Skeletal muscle tissue (tissue), 4 donors: ENCODE data around the gene KCTD5. TPM values are rescaled to one million over a fixed set of nuclear protein-coding genes. Genes with fewer than 3 reads are reported as not detected.
"Not testable (repeated sequence)": the region's sequence is repeated elsewhere in the genome, so short reads cannot be mapped to it uniquely, and the experiment has no call there.

Experiments
- H3K27ac ChIP-seq: one replicate; pipeline ENCODE4 v1.7.0; 2013; ENCODE audit warnings: mild to moderate bottlenecking, low read depth, low read length, inconsistent platforms
- H3K27me3 ChIP-seq, 3 donors: one replicate each; pipeline ENCODE4 v1.7.0; 2013; ENCODE audit warnings: low read length in 3 of 3; ENCODE audit not compliant: control insufficient read depth in 3 of 3, insufficient read depth in 3 of 3
- H3K36me3 ChIP-seq, 3 donors: one replicate each; pipeline ENCODE4 v1.7.0; 2013; ENCODE audit warnings: low read length in 3 of 3; ENCODE audit not compliant: control insufficient read depth in 3 of 3, insufficient read depth in 3 of 3
- H3K4me1 ChIP-seq, 3 donors: one replicate each; pipeline ENCODE4 v1.7.0; 2013; ENCODE audit warnings: low read length in 3 of 3, mild to moderate bottlenecking in 3 of 3; ENCODE audit not compliant: control insufficient read depth in 3 of 3, insufficient read depth in 3 of 3
- H3K4me3 ChIP-seq, 3 donors: one replicate each; pipeline ENCODE4 v1.7.0; 2013; ENCODE audit warnings: low read length in 3 of 3
- H3K9ac ChIP-seq, 3 donors: one replicate each; pipeline ENCODE4 v1.7.0; 2013; ENCODE audit warnings: low read length in 3 of 3, mild to moderate bottlenecking in 3 of 3, moderate library complexity in 2 of 3, low read depth in 1 of 3
- H3K9me3 ChIP-seq, 3 donors: one replicate each; pipeline ENCODE4 v1.7.0; 2013; ENCODE audit warnings: low read length in 3 of 3; ENCODE audit not compliant: control insufficient read depth in 3 of 3
- total RNA-seq: library from RNA; depleted of rRNA; stranded (reverse); fragments of >200 nt; gene quantifications from one replicate; pipeline ENCODE4 v1.2.3, GENCODE V29; 2014
- donor health status: Osteomylitis.

The KCTD5 gene
- total RNA-seq, 1 donor from 2014 or later: 13.6 TPM

DNA sequence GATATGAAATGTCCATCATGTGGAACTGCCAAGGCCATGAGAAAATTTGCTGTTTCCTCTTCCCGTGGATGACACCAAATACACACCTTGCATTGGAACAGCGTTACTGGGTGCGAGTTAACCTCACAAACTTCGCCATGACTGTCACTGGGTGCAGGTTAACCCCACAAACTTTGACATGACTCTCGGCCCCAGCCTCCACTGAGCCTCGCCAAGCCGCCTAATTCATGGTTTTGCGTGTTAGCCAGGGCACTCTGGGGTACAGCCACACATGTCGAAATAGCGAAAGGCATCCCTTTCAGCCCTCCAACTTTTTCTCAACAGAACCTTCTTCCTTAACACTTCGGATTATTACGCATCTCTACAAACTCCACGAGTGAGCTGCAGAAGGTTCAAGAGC lies 10.6 kb upstream of the KCTD5 start:
- Histone ChIP-seq H3K4me1 (peaks cover 12 to 18% (median 15%) of the 10 kb centered on the region in 3 donors), H3K9me3 (no peaks in the 10 kb centered on the region), H3K9ac (peak overlapping the region in 2 of 3 donors; percentile 43 to 79), H3K27ac (no peak overlapping the region), H3K4me3 (peak overlapping the region in 1 of 3 donors; percentile 7), H3K36me3 (peaks cover 0 to 10% (median 2%) of the 10 kb centered on the region in 3 donors), H3K27me3 (no peaks in the 10 kb centered on the region)

DNA sequence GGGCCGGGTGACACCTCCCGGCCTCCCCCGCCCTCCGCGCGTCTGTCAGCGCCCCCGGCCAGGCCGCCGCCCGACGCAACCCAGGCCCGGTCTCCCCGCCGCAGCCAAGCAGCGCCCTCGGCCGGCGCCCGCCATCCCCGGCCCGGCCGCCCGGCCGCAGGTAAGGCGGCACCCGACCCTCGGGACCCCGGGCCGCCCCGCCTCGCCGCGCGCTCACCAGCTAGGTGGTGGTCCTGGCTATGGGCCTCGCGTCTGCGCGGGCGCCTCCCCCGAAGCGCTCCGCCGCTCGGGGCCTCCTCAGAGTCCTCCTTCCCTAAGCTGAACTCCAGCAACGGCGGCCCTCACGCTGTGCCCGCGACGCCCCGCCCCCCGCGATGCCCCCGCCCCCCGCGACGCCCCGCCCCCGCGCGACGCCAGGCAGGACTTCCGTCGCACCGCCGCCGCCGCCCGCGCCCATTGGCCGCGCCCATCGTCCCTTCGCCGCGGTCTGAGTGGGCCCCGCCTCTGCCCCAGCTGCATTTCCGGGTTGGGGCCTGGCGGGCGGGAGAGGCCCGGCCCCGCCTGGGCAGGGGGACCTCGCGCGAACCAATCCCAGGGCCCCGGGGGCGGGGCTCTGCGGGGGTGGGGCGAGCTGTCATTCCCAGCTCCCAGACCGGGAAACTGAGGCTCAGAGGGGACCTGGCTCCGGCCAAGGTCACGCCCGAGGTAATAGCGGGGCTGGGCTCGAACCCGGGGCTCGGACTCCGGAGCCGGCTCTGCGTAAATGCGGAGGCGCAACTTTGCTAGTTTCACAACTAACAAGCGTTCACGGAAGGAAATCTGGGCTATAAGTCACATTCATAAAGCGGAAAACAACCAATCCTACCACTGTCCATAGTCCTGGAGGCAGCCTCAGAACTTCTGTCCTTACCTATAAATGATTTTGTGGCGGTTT lies 9.0 kb upstream of the KCTD5 start:
- H3K9ac ChIP-seq: peak overlapping the region; percentile 73 to 89 (median 75)

DNA sequence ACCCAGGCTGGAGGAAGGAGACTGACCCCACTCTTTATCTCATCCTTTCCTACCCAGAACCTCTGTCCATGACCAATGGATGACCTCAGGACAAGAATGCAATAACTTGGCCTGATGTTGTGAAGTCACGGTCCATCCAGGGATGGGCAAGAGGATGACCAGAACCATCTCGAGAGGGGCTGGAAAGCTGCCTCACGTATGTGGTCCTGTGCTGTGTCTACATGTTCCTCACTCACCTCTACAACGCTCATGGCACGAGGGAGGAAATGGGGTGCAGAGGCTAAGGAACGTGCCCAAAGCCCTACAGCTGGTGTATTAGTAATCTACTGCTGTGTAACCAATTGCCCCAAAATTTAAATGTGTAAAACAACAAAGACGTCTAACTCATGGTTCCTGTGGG lies 7.3 kb upstream of the KCTD5 start:
- Histone ChIP-seq H3K36me3 (peaks cover 0 to 2% (median 0%) of the 10 kb centered on the region in 3 donors), H3K9ac (no peak overlapping the region), H3K27me3 (no peaks in the 10 kb centered on the region), H3K4me1 (peaks cover 15 to 22% (median 19%) of the 10 kb centered on the region in 3 donors), H3K27ac (no peak overlapping the region), H3K9me3 (no peaks in the 10 kb centered on the region), H3K4me3 (no peak overlapping the region)

More for the DNA sequence above, 9.0 kb upstream of the KCTD5 start:
- H3K27ac ChIP-seq: peak overlapping the region; percentile 46
- H3K4me3 ChIP-seq: peak overlapping the region; percentile 76 to 88 (median 86)
- no peaks in the 10 kb centered on the region for H3K27me3 ChIP-seq
- H3K36me3 ChIP-seq: peaks cover 0 to 2% (median 2%) of the 10 kb centered on the region in 3 donors
- peaks cover 12 to 22% (median 21%) of the 10 kb centered on the region in 3 donors for H3K4me1 ChIP-seq
- no peaks in the 10 kb centered on the region for H3K9me3 ChIP-seq

DNA sequence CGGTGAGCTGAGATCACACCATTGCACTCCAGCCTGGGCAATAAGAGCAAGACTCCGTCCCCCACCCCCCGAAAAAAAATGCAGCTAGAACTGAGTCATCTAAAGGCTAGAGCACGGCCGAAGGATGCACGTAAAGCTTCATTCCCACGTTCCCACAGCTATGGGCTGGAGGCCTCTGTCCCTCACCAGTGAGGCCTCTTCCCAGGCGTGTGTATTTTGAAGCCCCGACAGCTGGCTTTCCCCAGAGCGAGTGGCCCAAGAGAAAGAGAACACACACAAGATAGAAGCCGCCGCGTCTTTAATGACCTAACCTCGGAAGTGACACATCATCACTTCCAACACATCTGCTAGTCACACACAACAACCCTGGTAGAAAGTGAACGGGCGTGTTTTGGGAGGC lies 6.6 kb upstream of the KCTD5 start:
- Histone ChIP-seq H3K36me3 (peaks cover 0 to 2% (median 0%) of the 10 kb centered on the region in 3 donors), H3K4me3 (no peak overlapping the region), H3K9me3 (no peaks in the 10 kb centered on the region), H3K4me1 (peaks cover 18 to 22% (median 19%) of the 10 kb centered on the region in 3 donors), H3K27me3 (no peaks in the 10 kb centered on the region), H3K27ac (no peak overlapping the region), H3K9ac (no peak overlapping the region)

DNA sequence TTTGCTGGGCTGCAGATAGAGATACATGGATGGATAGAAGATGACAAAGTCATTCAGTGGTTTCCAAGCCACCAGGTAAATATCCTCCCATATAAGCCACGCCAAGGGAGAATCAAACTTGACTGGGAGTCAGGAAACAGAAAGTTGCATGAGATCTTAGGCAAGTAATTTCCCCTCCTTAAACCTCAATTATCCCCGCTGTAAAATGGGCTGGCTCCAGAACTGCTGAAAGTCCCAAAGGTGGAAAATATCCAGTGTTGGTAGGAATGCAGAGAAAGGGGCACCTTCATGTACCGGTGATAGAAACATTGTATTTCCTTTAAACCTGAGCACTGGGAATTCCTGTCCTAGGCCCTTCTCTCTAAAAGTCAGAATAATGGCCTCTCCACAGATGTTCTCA lies 5.4 kb upstream of the KCTD5 start:
- H3K9ac ChIP-seq, H3K27me3 ChIP-seq, H3K4me3 ChIP-seq, H3K9me3 ChIP-seq, H3K36me3 ChIP-seq: not testable (repeated sequence)
- peaks cover 15 to 22% (median 18%) of the 10 kb centered on the region in 3 donors for H3K4me1 ChIP-seq
- peak overlapping the region; percentile 30 for H3K27ac ChIP-seq

DNA sequence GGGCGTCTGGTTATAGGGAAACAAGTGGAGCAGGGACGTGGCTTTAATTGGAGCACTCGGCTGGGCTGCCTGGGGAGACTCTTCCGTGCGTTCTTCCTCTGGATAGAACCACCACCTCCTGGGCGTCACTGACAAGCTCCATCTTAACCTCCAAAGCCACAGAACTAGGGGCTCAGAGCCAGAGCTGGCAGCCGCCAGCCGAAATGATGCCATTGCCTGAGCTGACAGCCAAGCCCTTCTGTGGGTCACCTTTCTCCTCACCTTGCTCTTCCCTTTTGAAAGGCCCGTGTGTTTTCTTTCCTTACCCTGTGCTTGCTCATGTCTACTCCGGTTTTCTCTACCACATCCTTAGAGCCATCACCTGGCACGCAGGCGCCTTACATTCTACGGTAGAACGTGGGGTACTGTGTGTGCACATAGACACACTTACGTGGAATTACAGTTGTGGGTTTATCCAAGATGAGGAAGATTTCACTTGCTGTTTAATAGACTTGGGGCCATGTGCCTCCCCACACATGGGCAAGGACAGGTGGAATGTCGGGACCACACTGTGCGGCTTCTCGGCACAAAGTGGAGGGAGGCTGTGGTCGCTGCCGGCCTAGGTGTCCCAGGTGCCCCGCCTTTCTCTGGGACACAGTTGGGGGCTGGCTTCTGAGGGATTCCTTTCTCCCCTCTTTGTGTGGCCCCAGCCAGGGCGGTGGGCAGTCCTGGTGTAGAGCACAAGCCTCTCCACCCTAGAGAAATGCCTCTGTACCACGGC lies 3.9 kb upstream of the KCTD5 start:
- not testable (repeated sequence) for H3K27ac ChIP-seq, H3K4me3 ChIP-seq, H3K9me3 ChIP-seq, H3K36me3 ChIP-seq, H3K9ac ChIP-seq, H3K27me3 ChIP-seq
- H3K4me1 ChIP-seq: peaks cover 17 to 23% (median 18%) of the 10 kb centered on the region in 3 donors

DNA sequence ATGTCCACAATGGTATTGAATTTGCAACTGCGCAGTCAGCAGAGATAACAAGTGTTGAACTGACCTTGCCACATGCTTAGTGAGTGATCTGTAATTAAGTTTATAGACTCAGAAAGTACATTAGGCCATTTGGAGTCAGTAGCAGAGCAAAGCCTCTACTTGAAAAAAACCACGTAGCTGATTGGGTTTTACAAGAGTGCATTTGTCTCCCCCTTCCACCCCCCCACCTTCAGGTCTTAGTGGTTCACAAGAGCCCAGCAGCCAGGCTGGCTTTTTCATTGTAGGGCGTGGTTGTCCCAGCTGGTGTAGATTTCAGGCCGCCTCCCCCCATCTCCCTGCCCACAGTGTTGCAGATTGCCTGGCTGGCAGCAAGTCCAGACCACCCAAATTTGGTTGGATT lies 2.4 kb upstream of the KCTD5 start:
- not testable (repeated sequence) for H3K9ac ChIP-seq, H3K27me3 ChIP-seq, H3K4me3 ChIP-seq, H3K9me3 ChIP-seq, H3K27ac ChIP-seq, H3K36me3 ChIP-seq
- peaks cover 13 to 31% (median 18%) of the 10 kb centered on the region in 3 donors for H3K4me1 ChIP-seq

DNA sequence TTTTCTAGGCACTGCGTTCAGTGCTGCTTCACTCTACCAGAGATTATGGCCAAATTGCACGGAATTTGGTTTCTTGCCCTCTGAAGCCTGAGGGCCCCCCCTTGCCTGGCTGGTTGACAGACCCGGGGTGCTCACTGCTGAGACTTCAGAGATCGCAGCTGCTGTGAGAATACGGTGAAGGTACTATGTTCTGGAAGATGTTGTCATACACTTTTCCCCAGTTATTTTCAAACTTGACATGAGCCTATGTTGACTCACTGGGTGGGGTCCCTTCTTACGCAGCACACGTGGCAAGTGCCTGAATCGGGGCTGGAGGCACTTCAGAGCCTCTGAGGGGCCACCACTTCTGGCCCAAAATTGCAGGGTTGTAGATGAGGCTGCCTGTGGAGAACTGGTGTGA lies 2.0 kb upstream of the KCTD5 start:
- not testable (repeated sequence) for H3K4me3 ChIP-seq, H3K36me3 ChIP-seq, H3K9ac ChIP-seq, H3K9me3 ChIP-seq, H3K27me3 ChIP-seq, H3K27ac ChIP-seq
- peaks cover 13 to 31% (median 18%) of the 10 kb centered on the region in 3 donors for H3K4me1 ChIP-seq

DNA sequence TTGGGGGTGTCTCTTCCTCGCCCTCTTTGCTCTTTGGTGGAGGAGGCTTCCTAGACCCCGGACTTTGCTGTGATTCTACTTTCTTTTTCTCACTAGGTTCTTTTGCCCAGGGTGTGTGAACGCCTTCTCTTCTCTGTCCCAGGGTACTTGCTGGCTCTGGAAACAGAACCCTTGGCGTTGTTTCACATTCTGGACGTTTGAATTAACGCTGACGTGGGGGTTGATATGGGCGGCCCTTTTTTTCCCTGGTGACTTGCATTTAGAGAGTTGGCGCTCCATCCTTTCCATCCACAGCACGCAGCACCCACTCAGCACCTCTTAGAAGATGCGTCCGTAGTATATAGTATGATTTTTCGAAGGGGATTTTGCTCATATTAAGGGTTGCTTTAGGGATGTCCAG lies 718 bp downstream of the KCTD5 start:
- Histone ChIP-seq H3K4me3 (peak overlapping the region; percentile 96 to 99 (median 98)), H3K27ac (peak overlapping the region; percentile 77), H3K4me1 (peaks cover 14 to 31% (median 20%) of the 10 kb centered on the region in 3 donors), H3K9ac (peak overlapping the region; percentile 93 to 98 (median 94))
- H3K27me3 ChIP-seq, H3K36me3 ChIP-seq, H3K9me3 ChIP-seq: not testable (repeated sequence)

DNA sequence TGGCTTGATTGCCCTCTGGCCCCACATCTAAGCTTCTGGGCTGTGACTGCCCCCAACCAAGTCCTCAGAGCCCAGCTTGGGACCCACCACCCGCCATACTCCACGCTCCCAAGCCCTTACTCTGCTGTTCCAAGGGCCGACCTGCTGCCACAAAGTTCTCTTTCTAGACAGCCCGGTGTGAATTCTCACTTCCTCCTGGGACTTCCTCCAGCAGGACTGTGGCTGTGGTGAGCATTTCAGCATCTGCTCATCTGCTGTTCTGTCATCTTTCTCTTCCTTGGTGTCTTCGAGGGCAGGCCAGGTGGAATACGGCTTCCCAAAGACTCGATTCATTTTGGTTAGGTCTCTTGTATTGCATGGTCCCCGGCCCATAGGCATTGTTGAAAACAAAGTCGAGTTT lies 3.8 kb downstream of the KCTD5 start:
- H3K27me3 ChIP-seq, H3K4me3 ChIP-seq, H3K27ac ChIP-seq, H3K36me3 ChIP-seq, H3K9me3 ChIP-seq, H3K9ac ChIP-seq: not testable (repeated sequence)
- H3K4me1 ChIP-seq: peaks cover 25 to 43% (median 26%) of the 10 kb centered on the region in 3 donors
